Memory B cell (primary cell): ENCODE measurements around the gene MAGI1.

Experiments
- ATAC-seq: fragments of 150-1000 bp; cut with Tn5 transposase; 2 replicates; pipeline ENCODE4 v1.10.0; 2021; ENCODE audit warnings: low read depth, mild to moderate bottlenecking, moderate library complexity
- DNase-seq, 2 donors: peaks; one replicate each; pipeline ENCODE4 v3.0.0; 2022; ENCODE audit warnings: low spot score in 2 of 2
- H3K27ac Mint-ChIP-seq: one replicate; pipeline ENCODE4 v1.8.0; 2022; ENCODE audit warnings: mild to moderate bottlenecking, moderate library complexity, mixed read lengths
- H3K27me3 Mint-ChIP-seq: one replicate; pipeline ENCODE4 v1.8.0; 2022; ENCODE audit warnings: mixed read lengths
- H3K36me3 Mint-ChIP-seq: one replicate; pipeline ENCODE4 v1.8.0; 2022; ENCODE audit warnings: mild to moderate bottlenecking, mixed read lengths
- H3K4me1 Mint-ChIP-seq: one replicate; pipeline ENCODE4 v1.8.0; 2022; ENCODE audit warnings: mixed read lengths
- H3K4me3 Mint-ChIP-seq: one replicate; pipeline ENCODE4 v1.8.0; 2022; ENCODE audit warnings: mild to moderate bottlenecking, moderate library complexity, mixed read lengths
- H3K9me3 Mint-ChIP-seq: one replicate; pipeline ENCODE4 v1.8.0; 2022; ENCODE audit warnings: mixed read lengths

The MAGI1 gene

DNA sequence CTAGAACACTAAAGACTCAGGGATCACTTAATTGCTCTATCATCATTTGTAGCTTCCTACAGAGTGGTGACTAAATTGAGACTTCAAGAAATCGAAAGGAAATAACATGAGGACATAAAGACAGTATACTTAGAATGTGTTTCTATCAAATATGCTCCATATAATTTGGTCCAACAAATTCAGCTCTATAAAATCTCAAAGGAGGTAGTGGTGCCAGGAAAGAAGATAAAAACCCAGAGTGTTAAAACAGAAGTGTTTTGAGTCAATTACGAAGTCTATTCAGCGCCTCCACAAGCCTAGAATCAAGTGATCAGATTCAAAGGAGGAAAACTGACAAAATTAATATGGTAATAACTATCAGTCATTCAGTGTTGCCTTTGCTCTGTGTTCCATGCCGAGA lies 22.9 kb downstream of the MAGI1 start:
- H3K27ac Mint-ChIP-seq, result no peak overlapping the region
- H3K4me3 Mint-ChIP-seq, result no peak overlapping the region
- ATAC-seq (no peak), DNase-seq (no peak)
- no peaks in the 10 kb centered on the region for H3K9me3 Mint-ChIP-seq
- H3K27me3 Mint-ChIP-seq, result no peaks in the 10 kb centered on the region
- H3K4me1 Mint-ChIP-seq, result no peaks in the 10 kb centered on the region
- no peaks in the 10 kb centered on the region for H3K36me3 Mint-ChIP-seq

DNA sequence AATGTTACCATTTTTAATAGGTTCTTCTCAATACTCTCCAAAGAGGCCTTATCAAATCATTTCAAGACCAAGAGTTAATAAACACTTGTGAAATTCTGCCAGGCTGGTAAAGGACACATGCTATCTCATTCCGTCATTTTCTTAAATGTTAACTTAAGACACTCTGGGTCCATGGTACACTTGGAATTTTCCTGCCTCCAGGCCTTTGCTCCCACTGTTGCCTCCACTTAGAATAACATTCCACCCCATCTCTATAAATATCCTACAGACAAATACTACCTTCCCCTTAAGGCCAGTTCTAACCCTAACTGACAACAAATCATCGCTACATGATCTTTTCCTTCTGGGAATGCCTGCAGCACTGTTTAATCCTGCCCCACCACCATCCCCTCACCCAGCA lies 24.1 kb downstream of the MAGI1 start:
- no peaks in the 10 kb centered on the region for H3K9me3 Mint-ChIP-seq
- DNase-seq (no peak), ATAC-seq (no peak)
- no peak overlapping the region for H3K4me3 Mint-ChIP-seq
- no peak overlapping the region for H3K27ac Mint-ChIP-seq
- no peaks in the 10 kb centered on the region for H3K36me3 Mint-ChIP-seq
- H3K27me3 Mint-ChIP-seq, result no peaks in the 10 kb centered on the region
- no peaks in the 10 kb centered on the region for H3K4me1 Mint-ChIP-seq

DNA sequence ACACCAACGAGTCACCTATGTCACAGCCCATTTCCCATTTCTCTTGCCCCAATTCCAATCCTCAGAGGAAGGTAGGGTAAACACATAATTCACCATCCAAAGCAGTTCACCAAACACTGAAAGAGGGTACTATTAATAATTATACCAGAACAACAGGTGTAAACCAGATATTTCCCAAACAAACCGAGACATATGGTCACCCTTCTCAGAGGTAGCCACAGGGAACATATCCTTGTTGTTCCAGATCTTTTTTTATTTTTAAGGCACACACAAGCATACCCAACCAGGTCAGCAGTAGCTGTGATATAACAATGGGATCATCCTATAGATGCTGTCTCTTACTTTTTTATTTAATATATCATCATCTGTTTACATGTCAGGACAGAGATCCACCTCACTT lies 24.7 kb downstream of the MAGI1 start:
- Mint-ChIP-seq H3K4me3 (no peak overlapping the region), H3K4me1 (no peaks in the 10 kb centered on the region), H3K36me3 (no peaks in the 10 kb centered on the region), H3K9me3 (no peaks in the 10 kb centered on the region), H3K27ac (no peak overlapping the region), H3K27me3 (no peaks in the 10 kb centered on the region)
- ATAC-seq, result no peak
- DNase-seq, result no peak

- ATAC-seq, result no peak
- H3K27ac Mint-ChIP-seq, result no peak overlapping the region
- no peaks in the 10 kb centered on the region for H3K4me1 Mint-ChIP-seq
- H3K27me3 Mint-ChIP-seq, result no peaks in the 10 kb centered on the region
- no peak overlapping the region for H3K4me3 Mint-ChIP-seq
- DNase-seq, result no peak
- H3K9me3 Mint-ChIP-seq, result no peaks in the 10 kb centered on the region
- no peaks in the 10 kb centered on the region for H3K36me3 Mint-ChIP-seq
Observed at GRCh38 chr3:66012711-66013110, 26.0 kb downstream of the MAGI1 start.

DNA sequence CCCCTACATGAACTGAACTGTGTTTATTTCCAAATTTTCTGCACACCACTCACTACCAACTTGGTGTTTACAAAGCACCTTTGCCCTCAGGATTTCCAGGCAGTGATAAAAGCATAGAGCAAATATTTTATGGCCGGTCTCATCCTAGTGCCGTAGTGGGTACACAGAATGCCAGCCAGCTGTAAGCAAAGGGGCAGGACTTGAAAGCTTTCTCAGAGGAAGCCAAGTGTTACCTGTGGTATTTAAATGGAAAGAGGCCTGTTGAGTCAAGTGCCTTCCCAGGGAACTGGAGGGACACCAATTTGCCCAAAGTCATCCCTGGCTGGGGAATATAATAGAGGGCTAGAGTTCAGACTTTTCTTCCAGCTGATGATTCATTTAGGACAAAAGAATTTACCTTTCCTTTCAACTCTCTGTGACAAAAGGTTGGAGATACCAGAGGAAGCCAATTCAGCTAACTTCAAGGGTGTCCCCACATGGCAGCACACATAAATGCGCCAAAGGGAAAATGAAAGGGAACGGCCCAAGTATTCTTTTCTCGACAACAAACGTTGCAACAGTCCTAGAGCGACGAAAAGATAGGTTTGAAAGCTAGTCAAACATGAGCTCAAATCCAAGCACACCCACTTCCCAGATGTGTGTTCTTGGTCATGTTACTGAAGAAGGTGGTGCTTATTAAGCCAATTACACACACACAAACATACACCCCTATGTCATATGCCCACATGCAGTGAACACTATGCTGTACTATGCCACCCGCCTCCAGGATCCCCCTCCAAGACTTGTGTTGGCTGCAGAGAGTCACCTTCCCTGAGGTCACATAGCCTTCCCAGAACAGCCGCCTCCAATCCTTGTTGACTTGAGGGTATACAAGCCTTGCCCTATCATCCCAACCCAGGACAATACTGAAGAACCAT lies 27.7 kb downstream of the MAGI1 start:
- no peak for DNase-seq
- H3K4me3 Mint-ChIP-seq, result no peak overlapping the region
- no peaks in the 10 kb centered on the region for H3K36me3 Mint-ChIP-seq
- no peaks in the 10 kb centered on the region for H3K4me1 Mint-ChIP-seq
- H3K27me3 Mint-ChIP-seq, result peaks cover 5% of the 10 kb centered on the region
- no peaks in the 10 kb centered on the region for H3K9me3 Mint-ChIP-seq
- ATAC-seq, result no peak
- no peak overlapping the region for H3K27ac Mint-ChIP-seq

DNA sequence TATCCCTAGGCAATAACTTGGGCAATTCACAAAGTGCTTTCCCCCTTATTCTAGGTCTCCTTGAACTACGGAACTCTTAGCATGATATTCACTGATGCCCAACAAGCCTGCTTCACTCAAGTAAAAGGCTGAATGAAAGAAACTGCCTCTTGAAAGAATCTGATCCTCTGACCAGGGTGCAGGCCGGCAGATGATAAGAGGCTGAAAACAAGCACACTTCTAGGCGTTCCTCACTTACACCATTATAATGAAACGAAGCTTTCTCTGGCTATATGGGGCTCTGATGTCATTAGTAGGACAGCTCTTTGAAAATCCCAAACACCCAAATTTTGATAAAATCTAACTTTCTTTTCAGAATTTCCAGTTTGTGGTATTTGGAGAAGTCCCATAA lies 28.4 kb downstream of the MAGI1 start:
- no peak for ATAC-seq
- Mint-ChIP-seq H3K9me3 (no peaks in the 10 kb centered on the region), H3K27ac (no peak overlapping the region), H3K36me3 (no peaks in the 10 kb centered on the region), H3K27me3 (peaks cover 5% of the 10 kb centered on the region), H3K4me3 (no peak overlapping the region), H3K4me1 (no peaks in the 10 kb centered on the region)
- no peak for DNase-seq

- Mint-ChIP-seq H3K36me3 (no peaks in the 10 kb centered on the region), H3K4me3 (no peak overlapping the region), H3K27ac (no peak overlapping the region), H3K9me3 (no peaks in the 10 kb centered on the region), H3K4me1 (peaks cover 2% of the 10 kb centered on the region), H3K27me3 (peaks cover 5% of the 10 kb centered on the region)
- no peak for ATAC-seq
- no peak for DNase-seq
Observed at GRCh38 chr3:66004244-66004643, 34.5 kb downstream of the MAGI1 start.

DNA sequence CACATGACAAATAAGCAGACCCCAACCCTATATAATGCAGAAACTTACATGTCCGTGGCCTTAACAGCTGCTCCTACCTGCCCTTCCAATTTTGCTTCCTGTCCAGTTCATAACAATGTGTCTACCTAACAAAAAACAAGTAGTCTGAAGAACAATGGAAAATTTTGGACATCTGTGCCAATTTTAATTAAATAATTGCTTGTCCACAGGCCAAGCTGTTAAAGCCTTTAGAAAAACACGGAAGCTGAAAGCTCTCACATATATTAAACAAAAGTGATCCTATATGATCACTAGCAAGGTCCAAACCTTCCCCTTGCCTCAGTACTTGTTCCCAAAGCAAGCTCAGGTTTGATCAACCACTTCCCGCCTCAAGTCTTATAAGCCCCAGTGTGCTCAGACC lies 37.1 kb downstream of the MAGI1 start:
- Mint-ChIP-seq H3K9me3 (peaks cover 1% of the 10 kb centered on the region), H3K4me3 (no peak overlapping the region), H3K27me3 (peaks cover 2% of the 10 kb centered on the region), H3K36me3 (no peaks in the 10 kb centered on the region), H3K4me1 (peaks cover 2% of the 10 kb centered on the region), H3K27ac (no peak overlapping the region)
- DNase-seq, result no peak
- ATAC-seq, result no peak

- H3K27ac Mint-ChIP-seq, result no peak overlapping the region
- H3K4me3 Mint-ChIP-seq, result no peak overlapping the region
- no peak for DNase-seq
- no peak for ATAC-seq
- H3K36me3 Mint-ChIP-seq, result no peaks in the 10 kb centered on the region
- H3K4me1 Mint-ChIP-seq, result peaks cover 2% of the 10 kb centered on the region
- no peaks in the 10 kb centered on the region for H3K27me3 Mint-ChIP-seq
- H3K9me3 Mint-ChIP-seq, result peaks cover 1% of the 10 kb centered on the region
Observed at GRCh38 chr3:66000506-66000905, 38.2 kb downstream of the MAGI1 start.

DNA sequence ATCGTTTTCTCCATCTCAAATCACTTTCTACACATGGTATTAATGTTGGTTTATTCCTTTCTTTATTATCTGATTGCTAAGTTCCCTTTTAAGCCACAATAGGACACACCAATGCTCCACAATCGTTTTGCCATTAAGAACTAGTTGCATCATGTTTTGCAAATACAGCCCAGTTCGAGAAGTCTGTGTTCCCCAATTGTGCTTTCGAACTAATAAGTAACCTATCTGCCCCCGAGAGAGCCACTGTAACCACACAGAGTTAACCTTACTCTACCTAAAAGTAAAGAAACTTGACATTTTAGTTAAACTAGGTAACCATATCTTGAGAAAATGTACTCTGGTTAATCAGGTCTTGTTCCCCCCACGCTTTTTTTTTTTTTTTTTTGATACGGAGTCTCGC lies 39.1 kb downstream of the MAGI1 start:
- H3K4me3 Mint-ChIP-seq, result no peak overlapping the region
- no peaks in the 10 kb centered on the region for H3K36me3 Mint-ChIP-seq
- peaks cover 1% of the 10 kb centered on the region for H3K9me3 Mint-ChIP-seq
- H3K4me1 Mint-ChIP-seq, result peaks cover 2% of the 10 kb centered on the region
- ATAC-seq (no peak), DNase-seq (no peak)
- no peak overlapping the region for H3K27ac Mint-ChIP-seq
- no peaks in the 10 kb centered on the region for H3K27me3 Mint-ChIP-seq

GRCh38 chr3:65996589-65996988 lies 42.1 kb downstream of the MAGI1 start:
- ATAC-seq, result no peak
- H3K4me1 Mint-ChIP-seq, result peaks cover 2% of the 10 kb centered on the region
- no peak for DNase-seq
- no peak overlapping the region for H3K27ac Mint-ChIP-seq
- no peaks in the 10 kb centered on the region for H3K36me3 Mint-ChIP-seq
- H3K4me3 Mint-ChIP-seq, result no peak overlapping the region
- H3K27me3 Mint-ChIP-seq, result no peaks in the 10 kb centered on the region
- peaks cover 4% of the 10 kb centered on the region for H3K9me3 Mint-ChIP-seq

DNA sequence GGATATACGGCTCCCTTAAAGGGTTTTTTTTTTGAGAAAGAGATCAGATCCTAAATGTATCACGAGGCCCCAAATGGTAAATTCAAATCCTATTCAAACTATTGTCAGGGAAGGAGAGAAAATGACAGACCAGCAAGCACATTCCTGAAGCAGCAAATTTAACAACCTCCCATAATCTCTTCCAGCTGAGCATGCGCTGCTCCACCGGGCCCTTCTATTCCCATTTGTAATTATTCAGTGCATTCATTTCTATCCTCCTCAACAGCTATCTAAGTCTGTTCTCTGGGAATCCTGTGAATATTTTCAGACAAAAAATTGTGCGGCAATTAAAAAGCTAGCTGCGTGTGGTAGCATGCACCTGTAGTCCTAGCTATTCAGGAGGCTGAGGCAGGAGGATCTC lies 43.2 kb downstream of the MAGI1 start:
- Mint-ChIP-seq H3K4me1 (peaks cover 2% of the 10 kb centered on the region), H3K9me3 (peaks cover 4% of the 10 kb centered on the region), H3K27me3 (no peaks in the 10 kb centered on the region), H3K4me3 (no peak overlapping the region), H3K27ac (no peak overlapping the region), H3K36me3 (no peaks in the 10 kb centered on the region)
- ATAC-seq (no peak), DNase-seq (no peak)

DNA sequence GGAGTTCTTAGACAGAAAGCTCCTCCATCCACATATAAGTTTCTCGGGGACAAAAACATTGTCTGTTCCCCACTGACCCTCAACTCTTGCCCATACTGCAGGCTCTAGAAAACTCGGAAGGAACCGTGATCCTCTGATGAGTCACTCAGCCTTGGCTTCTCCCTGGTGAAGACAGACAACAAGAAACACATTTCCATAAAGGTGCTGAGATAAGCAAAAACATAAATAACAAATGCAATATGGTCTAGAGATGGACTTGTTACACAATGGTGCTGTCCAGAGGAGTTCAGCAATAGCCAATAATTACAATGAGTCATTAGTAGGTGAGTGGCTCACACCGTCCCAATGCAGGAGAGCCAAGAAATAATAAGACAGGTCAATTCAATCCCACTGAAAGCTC lies 43.7 kb downstream of the MAGI1 start:
- Mint-ChIP-seq H3K4me1 (peaks cover 2% of the 10 kb centered on the region), H3K9me3 (peaks cover 4% of the 10 kb centered on the region), H3K27me3 (no peaks in the 10 kb centered on the region), H3K4me3 (no peak overlapping the region), H3K36me3 (no peaks in the 10 kb centered on the region), H3K27ac (no peak overlapping the region)
- no peak for ATAC-seq
- DNase-seq, result no peak

GRCh38 chr3:65993134-65993900 lies 45.4 kb downstream of the MAGI1 start:
- no peak for ATAC-seq

More at GRCh38 chr3:65993134-65993900, 45.4 kb downstream of the MAGI1 start:
- Mint-ChIP-seq H3K36me3 (no peaks in the 10 kb centered on the region), H3K4me1 (no peaks in the 10 kb centered on the region), H3K27me3 (no peaks in the 10 kb centered on the region), H3K27ac (no peak overlapping the region), H3K4me3 (no peak overlapping the region), H3K9me3 (peaks cover 4% of the 10 kb centered on the region)
- no peak for DNase-seq
